ENCODE measurements around the gene ADGRL4. TPM values are rescaled to one million over a fixed set of nuclear protein-coding genes. Genes with fewer than 3 reads are reported as not detected.

Gene ADGRL4
- total RNA-seq, 2 experiments from 2014 or later: not detected

- no peaks in the 10 kb centered on the region for H3K27me3 ChIP-seq (ENCODE audit: control insufficient read depth in 1 of 2, insufficient read depth in 2 of 2, low read length in 2 of 2)
- ATAC-seq (ENCODE audit: poor library complexity): no peak
- no peaks in the 10 kb centered on the region for H3K36me3 Mint-ChIP-seq (ENCODE audit: low read depth)
Observed at GRCh38 chr1:79005945-79006344, 585 bp downstream of the ADGRL4 start.

DNA sequence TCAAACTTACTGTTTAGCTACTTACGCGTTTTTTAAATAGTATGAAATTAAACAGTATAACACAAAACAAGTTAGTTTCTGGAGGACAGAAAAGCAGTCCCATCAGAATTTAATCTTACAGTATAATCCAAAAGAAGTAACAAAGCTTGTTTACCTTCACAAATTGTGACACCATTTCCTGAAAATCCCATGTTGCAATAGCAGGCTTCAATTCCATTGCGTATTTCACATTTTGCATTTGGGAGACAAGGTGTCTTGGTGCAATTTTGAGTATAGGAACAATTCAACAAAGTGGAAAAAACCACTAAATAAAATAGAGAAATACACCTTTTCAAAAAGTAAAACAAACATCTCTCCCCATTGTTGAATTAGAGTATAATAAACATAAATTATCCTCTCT, 1.6 kb downstream of the ADGRL4 start:
- Mint-ChIP-seq H3K4me1 (ENCODE audit: low read depth) (no peaks in the 10 kb centered on the region), H3K27ac (no peak overlapping the region), H3K27me3 (peaks cover 5% of the 10 kb centered on the region), H3K4me3 (no peak overlapping the region), H3K9me3 (peaks cover 6% of the 10 kb centered on the region), H3K36me3 (ENCODE audit: low read depth) (no peaks in the 10 kb centered on the region)
- ATAC-seq (ENCODE audit: poor library complexity) (no peak), DNase-seq (no peak)
- Histone ChIP-seq H3K4me1 (ENCODE audit: insufficient read depth, low read length) (no peaks in the 10 kb centered on the region), H3K36me3 (ENCODE audit: insufficient read depth, low read length) (no peaks in the 10 kb centered on the region), H3K9me3 (ENCODE audit: control insufficient read depth in 1 of 2, insufficient read depth in 1 of 2, low read length in 2 of 2) (peaks cover 0 to 18% of the 10 kb centered on the region in 2 experiments), H3K27ac (ENCODE audit: low read depth in 1 of 2, low read length in 2 of 2) (no peak overlapping the region), H3K27me3 (ENCODE audit: control insufficient read depth in 1 of 2, insufficient read depth in 2 of 2, low read length in 2 of 2) (no peaks in the 10 kb centered on the region), H3K4me3 (ENCODE audit: low read length) (no peak overlapping the region)
- TF ChIP-seq CTCF (IDR thresholded peaks at IDR 0.05): no peak
- POLR2A ChIA-PET: no interaction called here
- intact Hi-C loops (cut with DNase I, micrococcal nuclease): no loop called here
- CTCF ChIA-PET: no interaction called here

More at GRCh38 chr1:79005945-79006344, 585 bp downstream of the ADGRL4 start:
- intact Hi-C loops (cut with DNase I, micrococcal nuclease): no loop called here
- ChIA-PET CTCF (no interaction called here), POLR2A (no interaction called here)
- Mint-ChIP-seq H3K27me3 (peaks cover 5% of the 10 kb centered on the region), H3K4me1 (ENCODE audit: low read depth) (no peaks in the 10 kb centered on the region), H3K27ac (no peak overlapping the region), H3K4me3 (no peak overlapping the region), H3K9me3 (peaks cover 4% of the 10 kb centered on the region)
- H3K4me1 ChIP-seq (ENCODE audit: insufficient read depth, low read length): no peaks in the 10 kb centered on the region
- H3K9me3 ChIP-seq (ENCODE audit: control insufficient read depth in 1 of 2, insufficient read depth in 1 of 2, low read length in 2 of 2): peaks cover 0 to 21% of the 10 kb centered on the region in 2 experiments
- no peak overlapping the region for H3K4me3 ChIP-seq (ENCODE audit: low read length)
- H3K27ac ChIP-seq (ENCODE audit: low read depth in 1 of 2, low read length in 2 of 2): no peak overlapping the region
- no peak for TF ChIP-seq CTCF (IDR thresholded peaks at IDR 0.05)
- H3K36me3 ChIP-seq (ENCODE audit: insufficient read depth, low read length): no peaks in the 10 kb centered on the region
- DNase-seq: no peak

DNA sequence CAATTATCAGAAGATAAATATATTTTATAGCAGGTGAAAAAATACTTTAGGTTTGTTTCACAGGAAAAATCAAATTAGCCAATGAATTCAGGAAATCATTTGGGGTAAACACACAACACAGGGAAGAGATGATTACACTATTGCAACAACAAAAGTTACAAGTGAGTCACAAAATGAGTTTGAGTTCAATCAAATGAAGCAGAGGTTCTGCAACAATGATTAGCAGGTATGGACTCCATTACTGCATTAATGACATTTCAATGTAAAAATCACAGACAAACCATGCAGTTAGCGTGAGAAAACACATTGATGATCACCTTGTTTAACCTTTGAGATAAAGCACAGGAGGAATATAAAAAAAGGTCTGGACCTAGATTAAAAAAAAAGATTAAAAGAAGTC, 9.7 kb downstream of the ADGRL4 start:
- ATAC-seq (ENCODE audit: poor library complexity): no peak
- Mint-ChIP-seq H3K9me3 (peaks cover 2% of the 10 kb centered on the region), H3K4me3 (no peak overlapping the region), H3K4me1 (ENCODE audit: low read depth) (no peaks in the 10 kb centered on the region), H3K27ac (no peak overlapping the region), H3K36me3 (ENCODE audit: low read depth) (no peaks in the 10 kb centered on the region), H3K27me3 (no peaks in the 10 kb centered on the region)
- Histone ChIP-seq H3K27me3 (ENCODE audit: control insufficient read depth in 1 of 2, insufficient read depth in 2 of 2, low read length in 2 of 2) (no peaks in the 10 kb centered on the region), H3K27ac (ENCODE audit: low read depth in 1 of 2, low read length in 2 of 2) (no peak overlapping the region), H3K4me3 (ENCODE audit: low read length) (no peak overlapping the region), H3K4me1 (ENCODE audit: insufficient read depth, low read length) (no peaks in the 10 kb centered on the region), H3K9me3 (ENCODE audit: control insufficient read depth in 1 of 2, insufficient read depth in 1 of 2, low read length in 2 of 2) (no peaks in the 10 kb centered on the region), H3K36me3 (ENCODE audit: insufficient read depth, low read length) (no peaks in the 10 kb centered on the region)
- intact Hi-C loops (cut with DNase I, micrococcal nuclease): no loop called here
- CTCF ChIA-PET: no interaction called here
- TF ChIP-seq CTCF (IDR thresholded peaks at IDR 0.05): no peak
- POLR2A ChIA-PET: no interaction called here
- DNase-seq: no peak
